Ovary (tissue), 9 donors: Measurements from ENCODE around the gene SOD2. TPM values are rescaled to one million over a fixed set of nuclear protein-coding genes. Genes with fewer than 3 reads are reported as not detected.
"Not testable (repeated sequence)": the region's sequence is repeated elsewhere in the genome, so short reads cannot be mapped to it uniquely, and the experiment has no call there.

Experiments used
- DNase-seq, 5 donors: peaks; one replicate each; pipeline ENCODE4 v3.0.0-alpha.2; 2019 to 2020
- H3K27ac ChIP-seq, 2 donors: fragments of 200-600 bp; one replicate each; pipeline versions ENCODE4 v1.5.1 to v1.8.0; 2019 to 2022
- H3K27me3 ChIP-seq: fragments of 200-600 bp; one replicate; pipeline ENCODE4 v1.8.0; 2022
- H3K36me3 ChIP-seq: fragments of 200-600 bp; sonication (generic); one replicate; pipeline ENCODE4 v1.5.1; 2019
- H3K4me1 ChIP-seq: one replicate; pipeline ENCODE4 v1.8.1; 2013; ENCODE audit warnings: mild to moderate bottlenecking, moderate library complexity; ENCODE audit not compliant: insufficient read depth
- H3K4me3 ChIP-seq: fragments of 200-600 bp; sonication (generic); one replicate; pipeline ENCODE4 v1.5.1; 2017
- H3K9me3 ChIP-seq, 2 donors: fragments of 200-600 bp in 1 of 2; sonication (generic) in 1 of 2; one replicate each; pipeline versions ENCODE4 v1.5.1 to v1.8.1; 2013 to 2019; ENCODE audit warnings: mild to moderate bottlenecking in 1 of 2, moderate library complexity in 1 of 2
- CTCF ChIP-seq, 3 donors: fragments of 450-650 bp in 2 of 3; fragments of 200-600 bp in 1 of 3; IDR thresholded peaks; one replicate each; pipeline versions ENCODE4 v1.5.1 to v1.8.0; 2016 to 2022; ENCODE audit warnings: antibody characterized with exemption in 3 of 3, mild to moderate bottlenecking in 1 of 3
- EP300 ChIP-seq: sonication (generic); formaldehyde crosslinking; IDR thresholded peaks from one replicate; pipeline ENCODE4 v1.6.1; 2017; ENCODE audit warnings: antibody characterized with exemption
- POLR2A ChIP-seq: fragments of 450-650 bp; IDR thresholded peaks from one replicate; pipeline ENCODE4 v1.6.1; 2017; ENCODE audit warnings: antibody characterized with exemption, mild to moderate bottlenecking, moderate library complexity
- WGBS, 3 donors: extraction: QIAGEN DNeasy Blood & Tissue Kit in 1 of 3; methylation state at CpG; one replicate each; pipeline versions ENCODE4 v1.1.5 to v1.1.7; 2013 to 2017; 5-methylcytosine and 5-hydroxymethylcytosine counted together
- intact Hi-C, 4 donors: fragments of 100-400 bp; cut with DNase I; formaldehyde crosslinking; loops; one replicate each; pipeline versions ENCODE4 v1.11.0 to v1.15.1; 2022 to 2023
- polyA plus RNA-seq, 2 donors: library from polyadenylated mRNA; stranded (reverse); fragments of 200-250 nt in 1 of 2; fragments of 350-450 nt in 1 of 2; fragmentation: Illumina TruSeq in 1 of 2; extraction: RNeasy Lipid Tissue Mini Kit (QIAGEN cat#74804) in 1 of 2; gene quantifications; one replicate each; pipeline ENCODE4 v1.2.3, GENCODE V29; 2013 to 2014
- total RNA-seq, 7 donors: library from RNA; depleted of rRNA in 2 of 7; stranded (reverse); fragments of >200 nt in 2 of 7; fragmentation: NEBNext Ultra II Directional in 3 of 7; extraction: Animal tissue kit (Norgen Biotek cat#: 25700) in 3 of 7; gene quantifications; one replicate each; pipeline versions ENCODE4 v1.1.0 to v1.2.4, GENCODE V29; 2016 to 2023
- donor health status: DM: no; HTN: no; CAD: no; lungs with moderate emphysema.
- donor health status: DM: no; HTN: no; CAD: no.
- donor health status: Bipolar disorder and iron deficiency.
- donor health status: DM: yes; HTN: yes; CAD: no.
- donor health status: DM: no; HTN: no; CAD: no.
- donor health status: DM: yes; HTN: yes; CAD: no.

The SOD2 gene
- total and polyA plus RNA-seq, 9 donors, result 130 to 580 (median 190) TPM

GRCh38 chr6:159714404-159714803 lies 21.4 kb upstream of the SOD2 start:
- WGBS, 3 donors, result 65 to 73% (median 68%) methylated on average over 5 of the region's 5 CpGs
- Histone ChIP-seq H3K4me3 (no peak overlapping the region), H3K36me3 (no peaks in the 10 kb centered on the region), H3K27ac (no peak overlapping the region), H3K4me1 (peaks cover 4% of the 10 kb centered on the region), H3K9me3 (no peaks in the 10 kb centered on the region), H3K27me3 (no peaks in the 10 kb centered on the region)
- no peak for DNase-seq
- intact Hi-C loops, result no loop called here
- TF ChIP-seq CTCF (IDR thresholded peaks at IDR 0.05) (no peak), POLR2A (no peak), EP300 (no peak)

GRCh38 chr6:159713984-159714383 lies 20.9 kb upstream of the SOD2 start:
- Histone ChIP-seq H3K36me3 (no peaks in the 10 kb centered on the region), H3K9me3 (no peaks in the 10 kb centered on the region), H3K4me3 (no peak overlapping the region), H3K27me3 (no peaks in the 10 kb centered on the region), H3K27ac (no peak overlapping the region), H3K4me1 (peaks cover 4% of the 10 kb centered on the region)
- intact Hi-C loops, result no loop called here
- no peak for DNase-seq
- no peak for TF ChIP-seq EP300
- TF ChIP-seq CTCF (IDR thresholded peaks at IDR 0.05), result no peak
- TF ChIP-seq POLR2A, result no peak
- WGBS, 3 donors, result 72 to 85% (median 76%) methylated on average over 7 of the region's 7 CpGs

GRCh38 chr6:159712389-159712788 lies 19.3 kb upstream of the SOD2 start:
- H3K27ac ChIP-seq, DNase-seq, intact Hi-C loops, H3K36me3 ChIP-seq, H3K9me3 ChIP-seq, H3K4me3 ChIP-seq, H3K4me1 ChIP-seq, H3K27me3 ChIP-seq: not testable (repeated sequence)
- WGBS, 3 donors, result 85 to 95% (median 94%) methylated on average over 3 of the region's 3 CpGs

GRCh38 chr6:159710603-159711002 lies 17.6 kb upstream of the SOD2 start:
- intact Hi-C loops, result not testable (repeated sequence)

GRCh38 chr6:159701413-159701999 lies 8.5 kb upstream of the SOD2 start:
- WGBS, 3 donors, result 75 to 84% (median 80%) methylated on average over 7 of the region's 7 CpGs
- no peaks in the 10 kb centered on the region for H3K4me1 ChIP-seq
- intact Hi-C loops, result no loop called here
- H3K27ac ChIP-seq, result no peak overlapping the region
- TF ChIP-seq EP300 (peak; percentile 72), POLR2A (no peak)
- peaks cover 0 to 5% of the 10 kb centered on the region in 2 donors for H3K9me3 ChIP-seq
- H3K27me3 ChIP-seq, result no peaks in the 10 kb centered on the region
- no peak for DNase-seq
- H3K4me3 ChIP-seq, result no peak overlapping the region
- no peaks in the 10 kb centered on the region for H3K36me3 ChIP-seq

More at GRCh38 chr6:159710603-159711002, 17.6 kb upstream of the SOD2 start:
- not testable (repeated sequence) for H3K9me3 ChIP-seq, H3K4me3 ChIP-seq, H3K36me3 ChIP-seq, DNase-seq, H3K27me3 ChIP-seq, H3K27ac ChIP-seq, H3K4me1 ChIP-seq
- WGBS, 3 donors, result 82 to 93% (median 86%) methylated on average over 4 of the region's 4 CpGs

GRCh38 chr6:159700970-159701369 lies 7.9 kb upstream of the SOD2 start:
- no peak for TF ChIP-seq EP300
- no peak for TF ChIP-seq POLR2A
- TF ChIP-seq CTCF (IDR thresholded peaks at IDR 0.05), result no peak
- WGBS, 3 donors, result 43 to 69% (median 60%) methylated on average over 1 of the region's 1 CpG
- H3K4me3 ChIP-seq, result no peak overlapping the region
- no peaks in the 10 kb centered on the region for H3K4me1 ChIP-seq
- DNase-seq, result no peak
- no peak overlapping the region for H3K27ac ChIP-seq
- H3K36me3 ChIP-seq, result no peaks in the 10 kb centered on the region
- no peaks in the 10 kb centered on the region for H3K27me3 ChIP-seq
- H3K9me3 ChIP-seq, result peaks cover 0 to 5% of the 10 kb centered on the region in 2 donors
- intact Hi-C loops, result no loop called here
